Activated T-helper 17 cell treated with anti-CD3 and anti-CD28 coated beads, Interleukin-2, amount 50 U/mL, for 72 hours (primary cell): ENCODE data around the gene KLF12. TPM values are rescaled to one million over a fixed set of nuclear protein-coding genes. Genes with fewer than 3 reads are reported as not detected.

Source experiments
- ATAC-seq: fragments of 150-1000 bp; cut with Tn5 transposase; replicated peaks from 2 replicates; pipeline ENCODE4 v1.10.0; 2021; ENCODE audit warnings: mild to moderate bottlenecking, moderate library complexity
- H3K27ac Mint-ChIP-seq: one replicate; pipeline ENCODE4 v1.8.0; 2022; ENCODE audit warnings: mixed read lengths
- H3K27me3 Mint-ChIP-seq: one replicate; pipeline ENCODE4 v1.8.0; 2022; ENCODE audit warnings: mixed read lengths
- H3K36me3 Mint-ChIP-seq: one replicate; pipeline ENCODE4 v1.8.0; 2022; ENCODE audit warnings: low read depth, mild to moderate bottlenecking, mixed read lengths
- H3K4me1 Mint-ChIP-seq: one replicate; pipeline ENCODE4 v1.8.0; 2022; ENCODE audit warnings: mixed read lengths
- H3K4me3 Mint-ChIP-seq: one replicate; pipeline ENCODE4 v1.8.0; 2022; ENCODE audit warnings: mild to moderate bottlenecking, mixed read lengths
- H3K9me3 Mint-ChIP-seq: one replicate; pipeline ENCODE4 v1.8.0; 2022; ENCODE audit warnings: mixed read lengths
- total RNA-seq, 2 donors: library from RNA; stranded (reverse); gene quantifications; one replicate each; pipeline ENCODE4 v1.2.3, GENCODE V29; 2022

The KLF12 gene
- total RNA-seq, 2 donors from 2014 or later: 14.3 to 30.5 TPM

- Mint-ChIP-seq H3K4me1 (no peaks in the 10 kb centered on the region), H3K36me3 (no peaks in the 10 kb centered on the region), H3K27ac (no peak overlapping the region), H3K4me3 (no peak overlapping the region), H3K27me3 (no peaks in the 10 kb centered on the region), H3K9me3 (no peaks in the 10 kb centered on the region)
- ATAC-seq: no peak
Measured at GRCh38 chr13:74148352-74148751, 14.1 kb upstream of the KLF12 start.

GRCh38 chr13:74145249-74145975, 11.2 kb upstream of the KLF12 start:
- Mint-ChIP-seq H3K4me3 (no peak overlapping the region), H3K36me3 (no peaks in the 10 kb centered on the region), H3K9me3 (no peaks in the 10 kb centered on the region), H3K27ac (no peak overlapping the region), H3K27me3 (no peaks in the 10 kb centered on the region), H3K4me1 (no peaks in the 10 kb centered on the region)
- no peak for ATAC-seq

GRCh38 chr13:74144269-74144668, 10.1 kb upstream of the KLF12 start:
- H3K4me3 Mint-ChIP-seq: no peak overlapping the region
- no peaks in the 10 kb centered on the region for H3K4me1 Mint-ChIP-seq
- no peak overlapping the region for H3K27ac Mint-ChIP-seq
- no peaks in the 10 kb centered on the region for H3K27me3 Mint-ChIP-seq
- H3K36me3 Mint-ChIP-seq: no peaks in the 10 kb centered on the region
- no peak for ATAC-seq
- H3K9me3 Mint-ChIP-seq: no peaks in the 10 kb centered on the region

GRCh38 chr13:74142257-74142656, 8.1 kb upstream of the KLF12 start:
- Mint-ChIP-seq H3K36me3 (no peaks in the 10 kb centered on the region), H3K4me3 (no peak overlapping the region), H3K9me3 (no peaks in the 10 kb centered on the region), H3K4me1 (no peaks in the 10 kb centered on the region), H3K27me3 (no peaks in the 10 kb centered on the region), H3K27ac (no peak overlapping the region)
- ATAC-seq: no peak

- no peak overlapping the region for H3K4me3 Mint-ChIP-seq
- peaks cover 7% of the 10 kb centered on the region for H3K36me3 Mint-ChIP-seq
- H3K4me1 Mint-ChIP-seq: no peaks in the 10 kb centered on the region
- ATAC-seq: no peak
- no peaks in the 10 kb centered on the region for H3K9me3 Mint-ChIP-seq
- no peak overlapping the region for H3K27ac Mint-ChIP-seq
- no peaks in the 10 kb centered on the region for H3K27me3 Mint-ChIP-seq
Measured at GRCh38 chr13:74138241-74138640, 4.0 kb upstream of the KLF12 start.

GRCh38 chr13:74136084-74136658, 2.0 kb upstream of the KLF12 start:
- Mint-ChIP-seq H3K36me3 (peaks cover 21% of the 10 kb centered on the region), H3K27me3 (no peaks in the 10 kb centered on the region), H3K27ac (no peak overlapping the region), H3K4me1 (no peaks in the 10 kb centered on the region), H3K9me3 (no peaks in the 10 kb centered on the region), H3K4me3 (no peak overlapping the region)
- ATAC-seq: peak; percentile 2

GRCh38 chr13:74135326-74136083, 1.3 kb upstream of the KLF12 start:
- no peak overlapping the region for H3K4me3 Mint-ChIP-seq
- no peaks in the 10 kb centered on the region for H3K9me3 Mint-ChIP-seq
- H3K27me3 Mint-ChIP-seq: no peaks in the 10 kb centered on the region
- no peak overlapping the region for H3K27ac Mint-ChIP-seq
- peak; percentile 23 for ATAC-seq
- peaks cover 21% of the 10 kb centered on the region for H3K36me3 Mint-ChIP-seq
- no peaks in the 10 kb centered on the region for H3K4me1 Mint-ChIP-seq

GRCh38 chr13:74134777-74135325, 647 bp upstream of the KLF12 start:
- Mint-ChIP-seq H3K9me3 (no peaks in the 10 kb centered on the region), H3K36me3 (peaks cover 21% of the 10 kb centered on the region), H3K27me3 (no peaks in the 10 kb centered on the region), H3K27ac (no peak overlapping the region), H3K4me1 (peaks cover 3% of the 10 kb centered on the region), H3K4me3 (no peak overlapping the region)
- peak; percentile 46 for ATAC-seq

- Mint-ChIP-seq H3K27ac (peak overlapping the region; percentile 95), H3K4me1 (peaks cover 6% of the 10 kb centered on the region), H3K27me3 (no peaks in the 10 kb centered on the region), H3K4me3 (no peak overlapping the region), H3K9me3 (no peaks in the 10 kb centered on the region), H3K36me3 (peaks cover 21% of the 10 kb centered on the region)
- peak; percentile 37 for ATAC-seq
Measured at GRCh38 chr13:74133657-74134201, 475 bp downstream of the KLF12 start.

GRCh38 chr13:74132776-74133656, 1.2 kb downstream of the KLF12 start:
- peaks cover 12% of the 10 kb centered on the region for H3K4me1 Mint-ChIP-seq

GRCh38 chr13:74132152-74132775, 1.9 kb downstream of the KLF12 start:
- H3K4me3 Mint-ChIP-seq: no peak overlapping the region
- ATAC-seq: peak; percentile 10

More at GRCh38 chr13:74132776-74133656, 1.2 kb downstream of the KLF12 start:
- no peaks in the 10 kb centered on the region for H3K27me3 Mint-ChIP-seq
- H3K27ac Mint-ChIP-seq: peak overlapping the region; percentile 95
- H3K36me3 Mint-ChIP-seq: peaks cover 26% of the 10 kb centered on the region
- H3K4me3 Mint-ChIP-seq: no peak overlapping the region
- peak; percentile 13 for ATAC-seq
- H3K9me3 Mint-ChIP-seq: no peaks in the 10 kb centered on the region

GRCh38 chr13:74131227-74131626, 3.0 kb downstream of the KLF12 start:
- H3K27me3 Mint-ChIP-seq: no peaks in the 10 kb centered on the region
- H3K4me1 Mint-ChIP-seq: peaks cover 18% of the 10 kb centered on the region
- ATAC-seq: no peak
- H3K9me3 Mint-ChIP-seq: no peaks in the 10 kb centered on the region
- no peak overlapping the region for H3K4me3 Mint-ChIP-seq
- peak overlapping the region; percentile 63 for H3K27ac Mint-ChIP-seq
- peaks cover 26% of the 10 kb centered on the region for H3K36me3 Mint-ChIP-seq

More at GRCh38 chr13:74132152-74132775, 1.9 kb downstream of the KLF12 start:
- peaks cover 26% of the 10 kb centered on the region for H3K36me3 Mint-ChIP-seq
- no peaks in the 10 kb centered on the region for H3K27me3 Mint-ChIP-seq
- H3K4me1 Mint-ChIP-seq: peaks cover 15% of the 10 kb centered on the region
- no peaks in the 10 kb centered on the region for H3K9me3 Mint-ChIP-seq
- H3K27ac Mint-ChIP-seq: peak overlapping the region; percentile 95

- Mint-ChIP-seq H3K4me3 (no peak overlapping the region), H3K36me3 (peaks cover 26% of the 10 kb centered on the region), H3K27ac (peak overlapping the region; percentile 63), H3K9me3 (no peaks in the 10 kb centered on the region), H3K4me1 (peaks cover 18% of the 10 kb centered on the region), H3K27me3 (no peaks in the 10 kb centered on the region)
- ATAC-seq: no peak
Measured at GRCh38 chr13:74129500-74130191, 4.6 kb downstream of the KLF12 start.
